ENCODE measurements around the gene SLC9C1.
A peak's percentile ranks its signal among the peaks of the same experiment; 100 is the strongest.

SLC9C1 gene

DNA sequence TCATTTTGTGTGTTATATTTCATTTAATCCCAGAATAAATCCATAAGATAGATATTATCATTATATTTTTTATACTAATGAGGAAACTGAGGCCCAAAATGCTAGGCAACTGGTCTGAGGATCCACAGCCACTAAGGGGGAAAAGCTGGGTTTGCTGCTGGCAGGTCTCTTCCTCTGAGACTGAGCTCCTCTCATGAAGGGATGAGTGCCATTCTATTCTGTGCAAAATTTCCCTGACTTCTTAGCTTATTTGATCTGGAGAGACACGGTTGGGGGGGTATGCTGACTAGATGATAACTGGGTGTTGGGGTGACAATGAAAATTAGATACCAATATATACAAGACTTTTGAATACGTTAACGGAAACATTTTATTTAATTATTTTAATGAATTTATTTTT, 162.9 kb downstream of the SLC9C1 start:
- no peak overlapping the region for H3K9ac ChIP-seq (ENCODE audit: low read length)
- H3K36me3 ChIP-seq (ENCODE audit: control insufficient read depth, insufficient read depth, low read length), result peaks cover 2% of the 10 kb centered on the region; the same call in 1 of the 2 replicates
- H3K9me3 ChIP-seq (ENCODE audit: control insufficient read depth, insufficient read depth, low read depth, low read length), result no peaks in the 10 kb centered on the region
- H3K27ac ChIP-seq (ENCODE audit: low read depth, low read length), result no peak overlapping the region
- no peak overlapping the region for H3K4me3 ChIP-seq (ENCODE audit: low read depth, low read length)
- peaks cover 44% of the 10 kb centered on the region for H3K4me1 ChIP-seq (ENCODE audit: control insufficient read depth, insufficient read depth, low read length)
- no peaks in the 10 kb centered on the region for H3K27me3 ChIP-seq (ENCODE audit: control insufficient read depth, insufficient read depth, low read length)

DNA sequence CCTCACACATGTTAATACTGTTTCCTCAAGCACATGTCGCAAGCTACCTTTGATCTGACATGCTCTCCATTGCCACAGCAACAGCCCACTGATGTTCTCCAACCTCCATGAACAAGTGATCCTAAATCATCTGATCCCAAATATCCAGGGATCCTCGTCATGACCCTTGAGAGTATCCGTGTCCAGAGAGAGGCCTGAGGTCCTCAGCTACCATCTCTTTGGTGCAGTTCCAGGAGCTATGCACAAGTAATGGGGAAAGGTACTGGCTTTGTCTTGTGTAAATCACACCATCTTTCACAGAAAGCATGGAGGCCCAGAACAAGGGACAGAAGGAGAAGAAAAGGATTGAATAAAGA, 163.4 kb downstream of the SLC9C1 start:
- Histone ChIP-seq H3K27me3 (ENCODE audit: control insufficient read depth, insufficient read depth, low read length) (no peaks in the 10 kb centered on the region), H3K9ac (ENCODE audit: low read length) (no peak overlapping the region), H3K9me3 (ENCODE audit: control insufficient read depth, insufficient read depth, low read depth, low read length) (no peaks in the 10 kb centered on the region), H3K27ac (ENCODE audit: low read depth, low read length) (no peak overlapping the region), H3K4me3 (ENCODE audit: low read depth, low read length) (no peak overlapping the region), H3K36me3 (ENCODE audit: control insufficient read depth, insufficient read depth, low read length) (peaks cover 2% of the 10 kb centered on the region; the same call in 1 of the 2 replicates), H3K4me1 (ENCODE audit: control insufficient read depth, insufficient read depth, low read length) (peaks cover 46% of the 10 kb centered on the region)

DNA sequence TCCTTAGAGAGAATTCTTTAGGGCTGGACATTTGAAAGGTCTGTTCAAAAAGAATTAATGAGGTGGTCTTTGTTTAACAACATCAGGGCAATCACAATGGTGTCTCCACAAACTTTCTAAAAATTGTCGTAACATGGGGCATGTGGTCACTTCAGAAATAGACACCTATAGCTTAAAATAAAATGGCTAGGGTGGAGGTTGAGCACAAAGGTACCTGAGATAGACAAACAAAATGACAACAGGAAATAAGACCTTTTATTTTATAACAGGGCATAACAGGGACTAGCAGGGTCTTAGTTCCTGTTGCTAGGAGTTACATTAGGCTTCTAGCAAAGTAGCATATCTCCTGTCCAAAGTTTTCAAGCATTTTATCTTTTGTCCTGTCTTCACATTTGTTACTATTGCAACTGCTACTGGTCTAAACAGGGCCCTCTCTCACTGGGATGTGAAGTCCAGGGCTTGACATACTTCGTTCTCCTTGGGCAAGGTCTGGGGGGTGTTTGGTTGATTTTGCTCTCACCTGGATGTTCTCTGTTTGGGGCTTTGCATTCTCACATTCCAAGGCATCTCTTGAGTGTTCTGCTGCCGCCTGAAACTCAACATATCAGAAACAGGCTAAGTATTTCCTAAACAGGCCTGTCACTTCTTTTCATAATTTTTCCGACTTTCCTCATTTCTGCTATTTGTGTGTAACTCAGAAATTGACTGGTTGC, 163.9 kb downstream of the SLC9C1 start:
- no peak overlapping the region for H3K9ac ChIP-seq (ENCODE audit: low read length)

DNA sequence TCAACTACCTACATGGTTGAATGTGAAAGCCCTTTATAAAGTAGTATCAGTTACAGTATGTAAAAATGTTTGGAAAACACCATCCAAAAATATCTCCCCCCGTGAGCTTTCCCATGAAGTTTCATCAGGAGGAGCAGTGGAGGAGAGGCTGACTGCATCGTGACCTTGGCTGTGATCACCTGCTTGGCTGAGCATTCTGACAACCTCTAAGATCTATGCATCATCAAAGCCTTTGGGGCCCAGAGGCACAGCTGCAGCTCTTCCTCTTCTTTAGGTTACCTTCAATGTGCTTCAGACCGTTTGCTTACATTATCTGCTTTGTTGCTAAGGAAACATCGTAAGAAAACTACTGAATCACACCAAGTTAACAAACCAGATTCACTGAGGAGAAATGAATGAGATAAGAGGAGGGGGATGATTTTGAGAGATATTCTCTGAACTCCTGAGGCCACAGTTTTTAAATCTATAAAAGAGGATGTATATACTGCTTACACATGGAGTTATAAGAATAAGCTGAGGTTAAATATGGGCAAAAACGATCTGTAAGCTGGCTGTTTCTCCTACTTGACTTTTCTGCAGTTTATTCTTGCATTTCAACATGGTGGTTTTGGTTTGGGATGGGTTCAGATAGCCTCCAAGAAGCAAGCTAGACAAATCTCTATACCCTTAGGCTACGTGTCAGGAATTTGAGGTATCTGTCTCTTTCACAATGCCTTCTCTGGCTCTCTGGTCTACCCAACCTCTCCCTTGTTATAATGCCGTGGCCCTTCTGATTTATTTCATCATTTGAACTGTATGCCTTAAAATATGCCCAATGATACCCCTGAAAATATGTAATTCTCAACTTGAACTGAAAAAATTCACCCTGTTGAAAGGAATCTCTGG, 164.9 kb downstream of the SLC9C1 start:
- peaks cover 54% of the 10 kb centered on the region for H3K4me1 ChIP-seq (ENCODE audit: control insufficient read depth, insufficient read depth, low read length)
- peaks cover 2% of the 10 kb centered on the region; the same call in 1 of the 2 replicates for H3K36me3 ChIP-seq (ENCODE audit: control insufficient read depth, insufficient read depth, low read length)
- H3K27me3 ChIP-seq (ENCODE audit: control insufficient read depth, insufficient read depth, low read length), result no peaks in the 10 kb centered on the region
- peak overlapping the region; percentile 77 for H3K27ac ChIP-seq (ENCODE audit: low read depth, low read length)
- H3K9me3 ChIP-seq (ENCODE audit: control insufficient read depth, insufficient read depth, low read depth, low read length), result no peaks in the 10 kb centered on the region
- no peak overlapping the region for H3K4me3 ChIP-seq (ENCODE audit: low read depth, low read length)
- no peak overlapping the region for H3K9ac ChIP-seq (ENCODE audit: low read length)

More for the DNA sequence above, 163.9 kb downstream of the SLC9C1 start:
- no peaks in the 10 kb centered on the region for H3K27me3 ChIP-seq (ENCODE audit: control insufficient read depth, insufficient read depth, low read length)
- peaks cover 2% of the 10 kb centered on the region; the same call in 1 of the 2 replicates for H3K36me3 ChIP-seq (ENCODE audit: control insufficient read depth, insufficient read depth, low read length)
- H3K9me3 ChIP-seq (ENCODE audit: control insufficient read depth, insufficient read depth, low read depth, low read length), result no peaks in the 10 kb centered on the region
- H3K4me1 ChIP-seq (ENCODE audit: control insufficient read depth, insufficient read depth, low read length), result peaks cover 50% of the 10 kb centered on the region
- H3K27ac ChIP-seq (ENCODE audit: low read depth, low read length), result peak overlapping the region; percentile 77
- H3K4me3 ChIP-seq (ENCODE audit: low read depth, low read length), result no peak overlapping the region

DNA sequence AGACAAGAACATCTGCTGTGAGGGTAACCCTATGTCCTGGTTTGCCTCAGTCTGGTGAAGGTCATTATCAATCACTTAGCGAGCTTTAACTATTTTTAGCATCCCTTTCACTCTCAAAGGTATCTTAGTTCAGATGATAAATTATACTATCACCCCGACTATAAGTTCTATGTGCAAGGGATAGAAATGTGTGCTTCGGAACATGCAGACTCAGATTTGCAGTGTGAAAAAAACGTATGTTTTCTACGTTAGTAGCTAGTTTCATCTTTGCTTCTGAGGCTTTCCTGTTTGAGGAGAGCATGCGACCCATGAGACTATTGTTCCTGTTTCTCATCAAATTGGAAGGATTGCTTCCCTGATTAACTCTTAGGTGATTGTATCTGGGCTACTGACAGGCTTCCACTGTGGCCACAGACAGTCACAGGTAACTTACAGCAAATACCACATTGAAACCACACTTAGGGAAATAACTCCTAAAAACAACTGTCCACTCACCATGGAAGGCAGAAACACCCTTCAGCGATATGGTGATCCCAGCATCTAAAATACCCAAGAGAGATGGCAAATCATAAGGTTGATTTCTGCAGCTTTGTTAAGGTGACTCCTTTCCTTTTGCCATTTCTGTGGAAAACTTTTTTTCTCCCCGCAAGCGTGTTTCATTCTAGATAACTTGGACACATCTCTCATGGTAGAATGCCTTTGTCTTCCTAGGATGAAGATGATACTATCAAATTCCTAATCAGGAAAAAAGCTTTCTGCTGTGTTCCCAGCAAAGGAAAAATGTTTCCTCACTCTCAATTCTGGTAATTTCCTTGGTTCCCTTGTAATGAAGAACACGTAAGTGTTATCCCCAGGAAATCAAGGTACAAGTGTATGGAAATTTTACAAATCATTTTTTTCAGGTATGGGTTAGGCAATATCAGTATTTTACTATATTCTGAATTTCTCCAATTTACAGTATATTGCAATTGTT, 166.2 kb downstream of the SLC9C1 start:
- H3K4me1 ChIP-seq (ENCODE audit: control insufficient read depth, insufficient read depth, low read length), result peaks cover 54% of the 10 kb centered on the region
- no peaks in the 10 kb centered on the region for H3K27me3 ChIP-seq (ENCODE audit: control insufficient read depth, insufficient read depth, low read length)
- peaks cover 2% of the 10 kb centered on the region; the same call in 1 of the 2 replicates for H3K36me3 ChIP-seq (ENCODE audit: control insufficient read depth, insufficient read depth, low read length)
- no peak overlapping the region for H3K9ac ChIP-seq (ENCODE audit: low read length)
- peak overlapping the region; percentile 79; the same call in 1 of the 2 replicates for H3K27ac ChIP-seq (ENCODE audit: low read depth, low read length)
- no peaks in the 10 kb centered on the region for H3K9me3 ChIP-seq (ENCODE audit: control insufficient read depth, insufficient read depth, low read depth, low read length)
- H3K4me3 ChIP-seq (ENCODE audit: low read depth, low read length), result no peak overlapping the region

DNA sequence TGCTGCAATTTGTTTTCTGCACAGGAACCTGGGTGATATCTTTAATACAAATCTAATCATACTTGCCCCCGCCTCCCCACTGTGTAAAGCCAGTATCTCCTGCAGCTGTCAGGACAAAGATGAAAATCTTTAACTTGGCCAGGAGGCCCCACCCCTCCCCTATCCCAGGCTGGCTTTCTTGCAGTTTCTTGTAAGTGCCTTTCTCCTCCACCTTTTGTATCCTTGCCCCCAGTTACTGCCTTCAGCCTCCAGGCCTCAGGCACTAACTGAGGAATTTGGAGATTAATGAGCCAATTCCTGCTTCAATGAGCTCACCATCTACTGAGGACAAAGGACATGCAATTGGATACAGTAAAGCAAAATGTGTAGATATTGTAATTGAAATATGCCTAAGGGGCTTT, 167.5 kb downstream of the SLC9C1 start:
- Histone ChIP-seq H3K4me1 (ENCODE audit: control insufficient read depth, insufficient read depth, low read length) (peaks cover 54% of the 10 kb centered on the region), H3K27me3 (ENCODE audit: control insufficient read depth, insufficient read depth, low read length) (no peaks in the 10 kb centered on the region), H3K4me3 (ENCODE audit: low read depth, low read length) (no peak overlapping the region), H3K9me3 (ENCODE audit: control insufficient read depth, insufficient read depth, low read depth, low read length) (no peaks in the 10 kb centered on the region), H3K36me3 (ENCODE audit: control insufficient read depth, insufficient read depth, low read length) (peaks cover 2% of the 10 kb centered on the region; the same call in 1 of the 2 replicates), H3K27ac (ENCODE audit: low read depth, low read length) (peak overlapping the region; percentile 79), H3K9ac (ENCODE audit: low read length) (peak overlapping the region; percentile 19)

DNA sequence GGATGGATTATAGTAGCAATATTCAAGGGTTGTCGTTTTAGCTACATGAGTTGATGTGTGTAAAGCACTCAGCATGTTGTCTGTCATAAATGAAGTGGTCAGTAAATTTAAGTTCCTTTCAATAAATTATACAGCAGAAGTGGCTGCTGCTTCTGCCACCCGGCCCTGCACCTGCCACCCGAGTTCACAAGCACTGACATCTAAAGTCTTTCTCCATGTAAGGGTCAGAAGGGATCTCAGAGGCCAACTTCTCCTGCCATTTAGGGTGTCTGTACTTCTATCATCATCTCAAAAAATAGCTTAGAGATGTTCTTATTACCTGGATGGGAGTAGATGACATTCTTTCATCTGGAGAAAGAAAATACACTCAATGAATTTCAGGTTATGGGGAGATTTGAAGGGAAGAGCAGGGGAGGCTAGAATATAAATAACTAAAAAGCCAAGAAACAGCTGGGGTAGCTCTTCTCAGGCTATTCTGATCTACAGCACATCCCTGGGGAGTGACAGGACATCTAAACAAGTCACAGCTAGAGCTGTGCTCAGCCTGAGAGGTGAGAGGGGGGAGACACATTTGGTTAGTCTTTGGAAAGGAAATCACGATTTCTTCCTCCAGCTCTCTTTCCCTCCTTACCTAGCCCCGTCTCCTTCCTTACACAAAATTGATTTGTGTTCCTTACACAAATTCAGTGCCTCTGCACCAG, 169.0 kb downstream of the SLC9C1 start:
- Histone ChIP-seq H3K4me1 (ENCODE audit: control insufficient read depth, insufficient read depth, low read length) (peaks cover 52% of the 10 kb centered on the region), H3K9me3 (ENCODE audit: control insufficient read depth, insufficient read depth, low read depth, low read length) (no peaks in the 10 kb centered on the region), H3K27ac (ENCODE audit: low read depth, low read length) (peak overlapping the region; percentile 28; the same call in 1 of the 2 replicates), H3K9ac (ENCODE audit: low read length) (no peak overlapping the region), H3K27me3 (ENCODE audit: control insufficient read depth, insufficient read depth, low read length) (no peaks in the 10 kb centered on the region), H3K36me3 (ENCODE audit: control insufficient read depth, insufficient read depth, low read length) (no peaks in the 10 kb centered on the region), H3K4me3 (ENCODE audit: low read depth, low read length) (no peak overlapping the region)

DNA sequence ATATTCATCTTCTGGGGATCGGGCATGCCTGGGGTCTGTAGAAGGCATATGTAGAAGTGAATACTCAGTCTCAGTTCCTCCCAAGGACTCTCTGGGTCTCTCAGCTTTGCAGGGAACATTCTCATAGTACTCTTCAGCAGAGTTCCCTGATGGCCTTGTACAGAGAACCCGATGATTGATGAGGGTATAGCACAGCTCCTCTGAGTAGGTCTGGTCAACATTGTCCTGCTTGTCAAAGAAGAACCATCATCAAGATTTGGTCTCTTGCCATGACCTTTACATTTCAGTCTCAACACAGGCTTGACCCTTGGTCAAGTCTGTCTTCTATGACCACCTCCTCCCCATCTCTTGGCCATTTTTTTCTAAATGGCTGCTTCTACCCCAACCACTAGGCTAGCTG, 170.5 kb downstream of the SLC9C1 start:
- Histone ChIP-seq H3K9ac (ENCODE audit: low read length) (no peak overlapping the region), H3K27ac (ENCODE audit: low read depth, low read length) (no peak overlapping the region), H3K4me3 (ENCODE audit: low read depth, low read length) (no peak overlapping the region), H3K9me3 (ENCODE audit: control insufficient read depth, insufficient read depth, low read depth, low read length) (no peaks in the 10 kb centered on the region), H3K27me3 (ENCODE audit: control insufficient read depth, insufficient read depth, low read length) (no peaks in the 10 kb centered on the region), H3K36me3 (ENCODE audit: control insufficient read depth, insufficient read depth, low read length) (no peaks in the 10 kb centered on the region), H3K4me1 (ENCODE audit: control insufficient read depth, insufficient read depth, low read length) (peaks cover 43% of the 10 kb centered on the region)

DNA sequence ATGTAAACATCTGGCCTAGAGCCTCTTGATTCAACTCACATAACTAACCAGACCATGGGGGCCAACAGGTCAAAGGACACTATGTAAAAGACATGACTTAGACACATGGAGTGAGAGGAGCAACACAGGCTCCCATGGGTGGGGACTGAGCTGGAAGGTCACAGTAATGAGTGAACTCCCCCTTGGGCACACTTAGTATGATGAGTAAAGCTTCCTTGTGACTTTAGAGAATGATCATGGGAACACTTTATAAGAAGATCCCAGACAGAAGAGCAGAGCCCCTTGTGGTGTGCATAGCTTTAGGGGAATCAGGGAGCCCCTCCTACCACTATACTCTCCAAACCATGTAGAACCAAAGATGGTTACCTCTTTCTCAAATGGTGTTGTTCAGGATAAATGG, 171.1 kb downstream of the SLC9C1 start:
- Histone ChIP-seq H3K27ac (ENCODE audit: low read depth, low read length) (no peak overlapping the region), H3K36me3 (ENCODE audit: control insufficient read depth, insufficient read depth, low read length) (no peaks in the 10 kb centered on the region)

More for the DNA sequence above, 171.1 kb downstream of the SLC9C1 start:
- Histone ChIP-seq H3K9ac (ENCODE audit: low read length) (no peak overlapping the region), H3K9me3 (ENCODE audit: control insufficient read depth, insufficient read depth, low read depth, low read length) (no peaks in the 10 kb centered on the region), H3K4me3 (ENCODE audit: low read depth, low read length) (no peak overlapping the region), H3K4me1 (ENCODE audit: control insufficient read depth, insufficient read depth, low read length) (peaks cover 38% of the 10 kb centered on the region), H3K27me3 (ENCODE audit: control insufficient read depth, insufficient read depth, low read length) (no peaks in the 10 kb centered on the region)

Measured in HUES6 (cell line).